ENCODE results near the gene CCDC148. TPM values are rescaled to one million over a fixed set of nuclear protein-coding genes. Genes with fewer than 3 reads are reported as not detected.

Gene CCDC148
- total and polyA plus RNA-seq, 2 donors (not counting 1 experiment from before 2014, with no cell fraction given), result not detected

GRCh38 chr2:158500333-158500732 is 43.8 kb upstream of the CCDC148 start:
- H3K27ac Mint-ChIP-seq, result no peak overlapping the region
- H3K4me1 Mint-ChIP-seq, result no peaks in the 10 kb centered on the region
- no peak overlapping the region for H3K4me3 Mint-ChIP-seq
- intact Hi-C loops (cut with micrococcal nuclease), result no loop called here
- H3K9me3 ChIP-seq (ENCODE audit: control extremely low read depth in 1 of 3, control insufficient read depth in 2 of 3, insufficient read depth in 1 of 3, low read length in 2 of 3), result no peaks in the 10 kb centered on the region
- H3K27ac ChIP-seq (ENCODE audit: low read length in 2 of 2), result no peak overlapping the region
- H3K36me3 ChIP-seq (replicated peaks in 1 of 2; ENCODE audit: control extremely low read depth in 1 of 2, control insufficient read depth in 1 of 2, extremely low read depth in 1 of 2, insufficient read depth in 2 of 2, low read length in 1 of 2), result no peaks in the 10 kb centered on the region
- WGBS (ENCODE audit: insufficient coverage), result 100% methylated on average over 2 of the region's 2 CpGs
- no peaks in the 10 kb centered on the region for H3K9me3 Mint-ChIP-seq (ENCODE audit: insufficient read depth)
- ATAC-seq (ENCODE audit: low read depth) (no peak), DNase-seq (no peak)
- H3K9ac ChIP-seq (ENCODE audit: low read length), result no peak overlapping the region
- H3K79me2 ChIP-seq (ENCODE audit: control insufficient read depth, insufficient read depth, low read length), result no peaks in the 10 kb centered on the region
- H3K4me1 ChIP-seq (ENCODE audit: control insufficient read depth in 2 of 2, insufficient read depth in 2 of 2, low read length in 2 of 2), result no peaks in the 10 kb centered on the region
- H3K27me3 ChIP-seq (replicated peaks in 1 of 4; ENCODE audit: control extremely low read depth in 1 of 4, control insufficient read depth in 3 of 4, insufficient read depth in 4 of 4, low read length in 3 of 4), result no peaks in the 10 kb centered on the region
- ChIA-PET CTCF (no interaction called here), POLR2A (no interaction called here)
- no peaks in the 10 kb centered on the region for H4K20me1 ChIP-seq (ENCODE audit: control insufficient read depth, insufficient read depth, low read length, poor library complexity, severe bottlenecking)
- no peak for TF ChIP-seq EZH2 (IDR thresholded peaks at IDR 0.05; ENCODE audit: borderline replicate concordance, insufficient read depth, low read depth, low read length, poor library complexity, severe bottlenecking)
- TF ChIP-seq, protein P1, sequence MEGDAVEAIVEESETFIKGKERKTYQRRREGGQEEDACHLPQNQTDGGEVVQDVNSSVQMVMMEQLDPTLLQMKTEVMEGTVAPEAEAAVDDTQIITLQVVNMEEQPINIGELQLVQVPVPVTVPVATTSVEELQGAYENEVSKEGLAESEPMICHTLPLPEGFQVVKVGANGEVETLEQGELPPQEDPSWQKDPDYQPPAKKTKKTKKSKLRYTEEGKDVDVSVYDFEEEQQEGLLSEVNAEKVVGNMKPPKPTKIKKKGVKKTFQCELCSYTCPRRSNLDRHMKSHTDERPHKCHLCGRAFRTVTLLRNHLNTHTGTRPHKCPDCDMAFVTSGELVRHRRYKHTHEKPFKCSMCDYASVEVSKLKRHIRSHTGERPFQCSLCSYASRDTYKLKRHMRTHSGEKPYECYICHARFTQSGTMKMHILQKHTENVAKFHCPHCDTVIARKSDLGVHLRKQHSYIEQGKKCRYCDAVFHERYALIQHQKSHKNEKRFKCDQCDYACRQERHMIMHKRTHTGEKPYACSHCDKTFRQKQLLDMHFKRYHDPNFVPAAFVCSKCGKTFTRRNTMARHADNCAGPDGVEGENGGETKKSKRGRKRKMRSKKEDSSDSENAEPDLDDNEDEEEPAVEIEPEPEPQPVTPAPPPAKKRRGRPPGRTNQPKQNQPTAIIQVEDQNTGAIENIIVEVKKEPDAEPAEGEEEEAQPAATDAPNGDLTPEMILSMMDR (IDR thresholded peaks at IDR 0.05), result no peak
- no peak overlapping the region for H2AFZ ChIP-seq (ENCODE audit: insufficient read depth, low read depth, low read length, poor library complexity, severe bottlenecking)
- H3K4me2 ChIP-seq (replicated peaks; ENCODE audit: low read depth, low read length, poor library complexity, severe bottlenecking), result no peak overlapping the region
- H3K27me3 Mint-ChIP-seq, result no peaks in the 10 kb centered on the region
- H3K4me3 ChIP-seq (ENCODE audit: control extremely low read depth in 1 of 5, extremely low read depth in 1 of 5, insufficient read depth in 1 of 5, low read depth in 2 of 5, low read length in 4 of 5), result no peak overlapping the region

DNA sequence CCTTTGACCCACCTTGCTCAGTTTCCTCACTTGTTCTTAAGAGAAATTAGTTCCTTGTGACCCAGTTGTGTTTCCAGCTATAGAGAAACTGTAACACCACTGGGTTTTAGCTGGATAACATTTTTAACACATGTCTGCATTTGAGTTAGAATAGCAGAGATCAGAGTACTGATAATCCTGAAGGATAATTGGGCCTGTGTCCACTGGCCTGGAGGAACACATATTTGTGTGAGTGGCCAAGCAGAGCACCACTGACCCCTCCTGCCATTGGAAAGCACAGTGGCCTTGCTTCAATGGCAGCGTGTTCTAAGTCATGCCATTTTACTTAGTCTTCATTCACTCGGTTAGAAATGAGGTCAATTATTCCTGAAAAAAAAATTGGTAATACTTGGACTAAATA is 42.8 kb upstream of the CCDC148 start:
- Mint-ChIP-seq H3K9me3 (ENCODE audit: insufficient read depth) (no peaks in the 10 kb centered on the region), H3K4me3 (no peak overlapping the region), H3K27ac (no peak overlapping the region), H3K4me1 (no peaks in the 10 kb centered on the region), H3K27me3 (no peaks in the 10 kb centered on the region)
- no peaks in the 10 kb centered on the region for H4K20me1 ChIP-seq (ENCODE audit: control insufficient read depth, insufficient read depth, low read length, poor library complexity, severe bottlenecking)
- H3K36me3 ChIP-seq (replicated peaks in 1 of 2; ENCODE audit: control extremely low read depth in 1 of 2, control insufficient read depth in 1 of 2, extremely low read depth in 1 of 2, insufficient read depth in 2 of 2, low read length in 1 of 2), result no peaks in the 10 kb centered on the region
- H3K4me1 ChIP-seq (ENCODE audit: control insufficient read depth in 2 of 2, insufficient read depth in 2 of 2, low read length in 2 of 2), result no peaks in the 10 kb centered on the region
- no CpG with 5 or more reads among the region's 2 CpGs for WGBS (ENCODE audit: insufficient coverage)
- no peaks in the 10 kb centered on the region for H3K27me3 ChIP-seq (replicated peaks in 1 of 4; ENCODE audit: control extremely low read depth in 1 of 4, control insufficient read depth in 3 of 4, insufficient read depth in 4 of 4, low read length in 3 of 4)
- H2AFZ ChIP-seq (ENCODE audit: insufficient read depth, low read depth, low read length, poor library complexity, severe bottlenecking), result no peak overlapping the region
- no peak overlapping the region for H3K4me3 ChIP-seq (ENCODE audit: control extremely low read depth in 1 of 5, extremely low read depth in 1 of 5, insufficient read depth in 1 of 5, low read depth in 2 of 5, low read length in 4 of 5)
- no peak for TF ChIP-seq EZH2 (IDR thresholded peaks at IDR 0.05; ENCODE audit: borderline replicate concordance, insufficient read depth, low read depth, low read length, poor library complexity, severe bottlenecking)
- TF ChIP-seq, protein P1 (IDR thresholded peaks at IDR 0.05), result no peak
- no peaks in the 10 kb centered on the region for H3K79me2 ChIP-seq (ENCODE audit: control insufficient read depth, insufficient read depth, low read length)
- H3K9ac ChIP-seq (ENCODE audit: low read length), result no peak overlapping the region
- ChIA-PET CTCF (no interaction called here), POLR2A (no interaction called here)
- no peak overlapping the region for H3K27ac ChIP-seq (ENCODE audit: low read length in 2 of 2)
- intact Hi-C loops (cut with micrococcal nuclease), result no loop called here
- no peak overlapping the region for H3K4me2 ChIP-seq (replicated peaks; ENCODE audit: low read depth, low read length, poor library complexity, severe bottlenecking)
- H3K9me3 ChIP-seq (ENCODE audit: control extremely low read depth in 1 of 3, control insufficient read depth in 2 of 3, insufficient read depth in 1 of 3, low read length in 2 of 3), result no peaks in the 10 kb centered on the region
- ATAC-seq (ENCODE audit: low read depth) (no peak), DNase-seq (no peak)
